Thoracic aorta (tissue), 2 donors: Measurements from ENCODE around the gene LYL1. TPM values are rescaled to one million over a fixed set of nuclear protein-coding genes. Genes with fewer than 3 reads are reported as not detected.

Experiments used
- ATAC-seq: fragments of 150-250 bp; one replicate; pipeline ENCODE4 v1.8.0; 2017; ENCODE audit warnings: low read depth; ENCODE audit not compliant: insufficient number of reproducible peaks, low FRiP score
- DNase-seq: peaks from one replicate; pipeline ENCODE4 v3.0.0-alpha.2; 2020; ENCODE audit warnings: low spot score
- H3K27ac ChIP-seq, 2 donors: fragments of 200-600 bp; sonication (generic); 1 replicate in 1 of 2; 2 replicates in 1 of 2; pipeline ENCODE4 v1.5.1; 2016; ENCODE audit warnings: mild to moderate bottlenecking in 2 of 2, moderate library complexity in 2 of 2
- H3K27me3 ChIP-seq: fragments of 200-600 bp; sonication (generic); replicated peaks from 2 replicates; pipeline ENCODE4 v1.6.0; 2016; ENCODE audit warnings: mild to moderate bottlenecking; ENCODE audit not compliant: insufficient read depth
- H3K36me3 ChIP-seq: fragments of 200-600 bp; sonication (generic); one replicate; pipeline ENCODE4 v1.5.1; 2016
- H3K4me1 ChIP-seq, 2 donors: fragments of 200-600 bp; sonication (generic); 1 replicate in 1 of 2; 2 replicates in 1 of 2; pipeline versions ENCODE4 v1.5.1 to v1.6.0; 2016; ENCODE audit warnings: low read depth in 2 of 2, mild to moderate bottlenecking in 1 of 2; ENCODE audit not compliant: control insufficient read depth in 1 of 2
- H3K4me3 ChIP-seq: fragments of 200-600 bp; sonication (generic); 2 replicates; pipeline ENCODE4 v1.5.1; 2016; ENCODE audit warnings: mild to moderate bottlenecking
- H3K9me3 ChIP-seq: fragments of 200-600 bp; sonication (generic); 2 replicates; pipeline ENCODE4 v1.5.1; 2016
- total RNA-seq, 2 donors: library from RNA; depleted of rRNA; stranded (reverse); fragments of >200 nt; gene quantifications; one replicate each; pipeline versions ENCODE4 v1.1.0 to v1.2.3, GENCODE V29; 2016
- TF ChIP-seq, protein P1 (sequence below): fragments of 200-600 bp; sonication (generic); IDR thresholded peaks from one replicate; pipeline ENCODE4 v1.5.1; 2019; ENCODE audit warnings: antibody characterized with exemption

LYL1 gene
- total RNA-seq, 2 donors from 2014 or later = 10.6 to 36.1 TPM

DNA sequence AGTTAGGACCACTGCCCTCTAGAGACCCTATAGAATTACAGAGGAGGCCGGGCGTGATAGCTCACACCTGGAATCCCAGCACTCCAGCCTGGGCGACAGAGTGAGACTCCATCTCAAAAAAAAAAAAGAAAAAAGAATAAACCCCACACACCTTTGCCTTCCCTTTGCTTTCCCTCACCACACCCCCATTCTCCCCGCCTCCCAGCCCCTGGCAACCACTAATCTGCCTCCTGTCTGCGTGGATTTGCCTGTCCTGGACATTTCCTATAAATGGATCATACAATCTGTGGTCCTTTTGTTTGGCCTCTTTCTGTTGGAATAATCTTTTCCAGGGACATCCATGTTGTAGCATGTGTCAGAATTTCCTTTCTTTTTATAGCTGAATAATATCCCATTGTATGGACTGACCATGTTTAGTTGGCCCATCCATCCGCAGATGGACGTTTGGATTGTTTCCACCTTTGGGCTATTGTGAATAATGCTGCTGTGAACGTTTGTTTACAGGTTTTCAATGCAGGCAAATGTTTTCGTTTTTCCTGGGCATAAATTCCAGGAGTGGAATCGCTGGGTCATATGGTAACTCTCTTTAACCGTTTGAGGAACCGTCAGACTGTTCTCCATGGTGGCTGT, 30.7 kb upstream of the LYL1 start:
- ATAC-seq (no peak), DNase-seq (no peak)
- peaks cover 0 to 4% of the 10 kb centered on the region in 2 donors for H3K4me1 ChIP-seq
- H3K9me3 ChIP-seq = no peaks in the 10 kb centered on the region
- H3K36me3 ChIP-seq = peaks cover 22% of the 10 kb centered on the region
- TF ChIP-seq, protein P1, sequence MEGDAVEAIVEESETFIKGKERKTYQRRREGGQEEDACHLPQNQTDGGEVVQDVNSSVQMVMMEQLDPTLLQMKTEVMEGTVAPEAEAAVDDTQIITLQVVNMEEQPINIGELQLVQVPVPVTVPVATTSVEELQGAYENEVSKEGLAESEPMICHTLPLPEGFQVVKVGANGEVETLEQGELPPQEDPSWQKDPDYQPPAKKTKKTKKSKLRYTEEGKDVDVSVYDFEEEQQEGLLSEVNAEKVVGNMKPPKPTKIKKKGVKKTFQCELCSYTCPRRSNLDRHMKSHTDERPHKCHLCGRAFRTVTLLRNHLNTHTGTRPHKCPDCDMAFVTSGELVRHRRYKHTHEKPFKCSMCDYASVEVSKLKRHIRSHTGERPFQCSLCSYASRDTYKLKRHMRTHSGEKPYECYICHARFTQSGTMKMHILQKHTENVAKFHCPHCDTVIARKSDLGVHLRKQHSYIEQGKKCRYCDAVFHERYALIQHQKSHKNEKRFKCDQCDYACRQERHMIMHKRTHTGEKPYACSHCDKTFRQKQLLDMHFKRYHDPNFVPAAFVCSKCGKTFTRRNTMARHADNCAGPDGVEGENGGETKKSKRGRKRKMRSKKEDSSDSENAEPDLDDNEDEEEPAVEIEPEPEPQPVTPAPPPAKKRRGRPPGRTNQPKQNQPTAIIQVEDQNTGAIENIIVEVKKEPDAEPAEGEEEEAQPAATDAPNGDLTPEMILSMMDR = no peak
- H3K27ac ChIP-seq = no peak overlapping the region
- no peaks in the 10 kb centered on the region for H3K27me3 ChIP-seq
- no peak overlapping the region for H3K4me3 ChIP-seq

DNA sequence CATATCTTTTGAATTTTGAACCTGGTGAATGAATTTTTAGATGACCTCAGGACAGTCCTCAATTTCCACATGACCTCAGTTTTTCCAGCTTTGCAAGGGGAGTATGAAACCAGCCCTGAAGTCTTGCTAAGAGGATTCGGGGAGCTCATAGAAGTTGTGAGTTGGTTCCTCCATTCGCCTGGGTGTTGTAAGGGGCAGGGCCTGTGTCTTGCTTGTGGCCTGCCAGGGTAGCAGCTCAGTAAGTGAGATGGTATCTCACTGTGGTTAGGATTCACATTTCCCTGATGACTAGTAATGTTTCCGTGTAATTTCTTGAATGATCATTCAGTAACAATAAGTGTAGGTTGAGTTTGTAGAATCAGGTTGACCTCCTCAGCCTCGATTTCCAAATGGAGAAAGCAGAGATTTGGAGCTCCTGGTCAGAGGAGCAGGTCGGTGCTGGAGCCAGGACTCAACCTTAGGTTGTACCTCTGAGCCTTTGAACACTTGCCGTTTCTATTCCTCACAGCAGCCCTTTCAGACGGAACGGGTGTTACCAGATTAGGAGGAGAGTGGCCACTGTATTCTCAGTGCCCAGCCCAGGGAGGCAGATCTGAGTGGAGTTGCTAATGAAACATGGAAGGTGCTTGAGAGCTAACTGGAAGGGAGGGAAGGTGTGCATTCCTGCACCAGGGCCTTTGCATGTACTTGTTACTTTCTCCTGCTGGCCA, 30.0 kb upstream of the LYL1 start:
- ATAC-seq (no peak), DNase-seq (no peak)
- H3K4me3 ChIP-seq = no peak overlapping the region
- H3K4me1 ChIP-seq = peaks cover 0 to 4% of the 10 kb centered on the region in 2 donors
- no peaks in the 10 kb centered on the region for H3K27me3 ChIP-seq
- TF ChIP-seq, protein P1 = no peak
- no peak overlapping the region for H3K27ac ChIP-seq
- no peaks in the 10 kb centered on the region for H3K9me3 ChIP-seq
- H3K36me3 ChIP-seq = peaks cover 17% of the 10 kb centered on the region

DNA sequence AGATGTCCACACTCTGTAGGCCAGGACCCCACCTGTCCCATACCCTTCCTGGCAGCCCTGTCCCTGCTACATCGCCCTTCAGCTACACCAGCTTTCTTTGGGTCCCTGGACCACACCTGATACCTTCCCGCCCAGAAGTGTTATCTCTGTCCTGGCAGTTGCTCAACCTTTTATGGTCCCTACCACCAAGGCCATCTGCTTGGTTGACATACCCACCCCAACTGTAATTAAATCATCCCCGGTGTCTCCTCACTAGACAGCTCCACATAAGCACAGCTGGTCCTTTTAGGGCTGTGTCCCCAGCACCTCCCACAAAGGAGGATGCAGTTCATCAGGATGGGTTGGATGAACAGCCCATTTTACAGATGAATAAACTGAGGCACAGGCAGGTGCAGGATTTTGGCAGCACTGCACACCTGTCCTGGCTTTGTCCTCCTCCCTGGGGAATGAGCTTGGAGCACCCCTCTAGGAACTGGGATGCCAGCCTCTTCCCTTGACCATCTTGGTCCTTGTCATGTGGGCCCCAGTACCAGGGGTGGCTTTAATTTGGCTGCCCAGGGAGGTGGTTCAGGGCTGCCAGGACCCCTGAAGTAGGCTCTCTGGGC, 28.3 kb upstream of the LYL1 start:
- H3K27me3 ChIP-seq = no peaks in the 10 kb centered on the region
- H3K27ac ChIP-seq = no peak overlapping the region

DNA sequence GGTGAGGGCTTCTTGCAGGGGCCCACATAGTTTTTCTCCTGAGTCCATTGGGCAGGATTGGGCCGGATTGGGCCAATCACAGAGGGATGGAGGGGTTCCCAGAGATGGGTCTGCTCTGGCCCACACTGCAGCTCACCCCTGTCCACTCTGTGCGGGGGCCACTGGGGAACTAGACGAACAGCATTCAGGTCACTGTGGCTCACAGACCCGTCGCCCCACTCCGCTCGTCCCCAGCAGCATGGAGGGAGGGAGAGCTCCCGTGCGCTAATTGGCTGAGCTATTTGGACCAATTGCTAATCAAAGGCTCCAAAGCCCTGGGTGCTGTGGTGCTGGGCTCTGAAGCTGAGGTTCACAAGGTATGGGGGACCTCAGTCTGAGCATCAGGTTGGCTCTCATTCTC, 26.7 kb upstream of the LYL1 start:
- H3K27ac ChIP-seq = no peak overlapping the region
- ATAC-seq (no peak), DNase-seq (no peak)
- H3K9me3 ChIP-seq = no peaks in the 10 kb centered on the region
- H3K4me1 ChIP-seq = peaks cover 0 to 3% of the 10 kb centered on the region in 2 donors
- H3K27me3 ChIP-seq = no peaks in the 10 kb centered on the region
- TF ChIP-seq, protein P1 = no peak
- H3K36me3 ChIP-seq = no peaks in the 10 kb centered on the region
- no peak overlapping the region for H3K4me3 ChIP-seq

More for the DNA sequence above, 28.3 kb upstream of the LYL1 start:
- TF ChIP-seq, protein P1 = no peak
- no peak for DNase-seq
- Histone ChIP-seq H3K4me1 (peaks cover 0 to 4% of the 10 kb centered on the region in 2 donors), H3K36me3 (peaks cover 7% of the 10 kb centered on the region), H3K4me3 (no peak overlapping the region), H3K9me3 (no peaks in the 10 kb centered on the region)
- no peak for ATAC-seq

DNA sequence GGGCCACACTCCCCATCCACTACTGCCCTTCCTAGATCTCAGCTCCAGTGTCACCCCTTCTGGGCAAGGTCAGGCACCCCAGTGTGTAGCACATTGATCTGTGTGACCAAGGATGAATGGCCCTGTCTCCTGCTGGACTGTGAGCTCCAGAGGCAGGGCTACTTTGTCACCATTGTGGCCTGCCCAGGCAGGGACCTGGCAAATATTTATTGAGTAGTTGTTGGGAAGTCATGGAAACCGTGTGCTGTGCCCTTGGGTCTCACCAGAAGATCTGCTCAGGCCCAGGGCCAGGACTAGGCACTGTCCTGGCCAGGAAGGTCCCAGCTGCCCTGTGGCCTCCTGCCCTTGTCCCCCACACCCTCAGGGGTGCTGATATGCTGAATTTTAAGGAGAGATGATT, 25.9 kb upstream of the LYL1 start:
- H3K27me3 ChIP-seq = no peaks in the 10 kb centered on the region
- no peak for DNase-seq
- H3K9me3 ChIP-seq = no peaks in the 10 kb centered on the region
- ATAC-seq = no peak
- no peak overlapping the region for H3K27ac ChIP-seq
- H3K36me3 ChIP-seq = no peaks in the 10 kb centered on the region
- H3K4me3 ChIP-seq = no peak overlapping the region
- no peaks in the 10 kb centered on the region for H3K4me1 ChIP-seq
- TF ChIP-seq, protein P1 = no peak
